ENCODE results near the gene NCAM2.

NCAM2 gene

DNA sequence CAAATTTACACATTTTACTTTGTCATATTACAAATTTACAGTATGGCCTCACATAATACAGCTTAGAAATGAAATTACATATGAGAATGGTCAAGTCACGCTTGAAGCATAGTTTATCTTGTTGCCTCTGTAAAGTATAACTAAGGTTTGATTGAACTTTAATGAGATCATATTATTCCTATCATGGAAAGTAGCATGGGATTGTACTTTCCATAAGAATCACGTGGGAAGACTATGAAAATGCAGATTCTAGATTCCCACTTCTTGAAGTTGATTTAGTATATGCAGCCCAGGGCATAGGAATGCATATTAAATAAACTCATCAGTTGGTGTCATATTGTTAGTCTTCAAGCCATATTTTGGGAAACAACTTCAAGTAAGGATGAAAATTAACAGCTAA is 342.8 kb downstream of the NCAM2 start:
- TF ChIP-seq, protein P1, sequence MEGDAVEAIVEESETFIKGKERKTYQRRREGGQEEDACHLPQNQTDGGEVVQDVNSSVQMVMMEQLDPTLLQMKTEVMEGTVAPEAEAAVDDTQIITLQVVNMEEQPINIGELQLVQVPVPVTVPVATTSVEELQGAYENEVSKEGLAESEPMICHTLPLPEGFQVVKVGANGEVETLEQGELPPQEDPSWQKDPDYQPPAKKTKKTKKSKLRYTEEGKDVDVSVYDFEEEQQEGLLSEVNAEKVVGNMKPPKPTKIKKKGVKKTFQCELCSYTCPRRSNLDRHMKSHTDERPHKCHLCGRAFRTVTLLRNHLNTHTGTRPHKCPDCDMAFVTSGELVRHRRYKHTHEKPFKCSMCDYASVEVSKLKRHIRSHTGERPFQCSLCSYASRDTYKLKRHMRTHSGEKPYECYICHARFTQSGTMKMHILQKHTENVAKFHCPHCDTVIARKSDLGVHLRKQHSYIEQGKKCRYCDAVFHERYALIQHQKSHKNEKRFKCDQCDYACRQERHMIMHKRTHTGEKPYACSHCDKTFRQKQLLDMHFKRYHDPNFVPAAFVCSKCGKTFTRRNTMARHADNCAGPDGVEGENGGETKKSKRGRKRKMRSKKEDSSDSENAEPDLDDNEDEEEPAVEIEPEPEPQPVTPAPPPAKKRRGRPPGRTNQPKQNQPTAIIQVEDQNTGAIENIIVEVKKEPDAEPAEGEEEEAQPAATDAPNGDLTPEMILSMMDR (IDR thresholded peaks at IDR 0.05; ENCODE audit: low read depth, low read length, missing control alignments) = no peak
- DNase-seq (ENCODE audit: extremely low read depth, low read depth) = no peak
- no peak overlapping the region for H3K4me3 ChIP-seq (replicated peaks; ENCODE audit: low read depth, low read length)

DNA sequence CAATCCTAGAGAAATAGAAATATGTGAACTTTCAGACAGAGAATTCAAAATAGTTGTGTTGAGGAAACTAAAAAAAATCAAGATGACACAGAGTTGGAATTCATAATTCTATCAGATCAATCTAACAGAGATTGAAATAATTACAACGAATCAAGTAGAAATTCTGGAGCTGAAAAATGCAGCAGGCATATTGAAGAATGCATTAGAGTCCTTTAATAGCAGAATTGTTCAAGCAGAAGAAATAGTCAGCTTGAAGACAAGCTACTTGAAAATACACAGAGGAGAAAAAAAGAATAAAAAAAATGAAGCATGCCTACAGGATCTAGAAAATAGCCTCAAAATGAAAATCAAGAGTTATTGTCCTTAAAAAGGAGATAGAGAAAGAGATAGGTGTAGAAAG is 347.1 kb downstream of the NCAM2 start:
- TF ChIP-seq, protein P1 (IDR thresholded peaks at IDR 0.05; ENCODE audit: low read depth, low read length, missing control alignments) = no peak
- H3K4me3 ChIP-seq (replicated peaks; ENCODE audit: low read depth, low read length) = no peak overlapping the region
- no peak for DNase-seq (ENCODE audit: extremely low read depth, low read depth)

DNA sequence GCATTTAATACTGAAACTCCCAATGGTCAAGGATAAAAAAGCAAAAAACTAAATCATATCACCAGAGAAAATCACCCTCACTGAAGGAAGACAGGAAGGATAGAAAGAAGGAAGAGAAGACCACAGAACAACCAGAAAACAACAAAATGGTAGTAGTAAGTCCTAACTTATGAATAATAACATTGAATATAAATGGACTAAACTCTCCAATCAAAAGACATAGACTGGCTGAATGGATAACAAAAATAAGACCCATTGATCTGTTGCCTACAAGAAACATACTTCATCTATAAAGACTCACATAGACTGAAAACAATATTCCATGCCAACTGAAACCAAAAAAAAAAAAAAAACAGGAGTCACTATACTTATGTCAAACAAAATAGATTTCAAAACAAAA is 347.7 kb downstream of the NCAM2 start:
- no peak overlapping the region for H3K4me3 ChIP-seq (replicated peaks; ENCODE audit: low read depth, low read length)
- DNase-seq (ENCODE audit: extremely low read depth, low read depth) = no peak
- TF ChIP-seq, protein P1 (IDR thresholded peaks at IDR 0.05; ENCODE audit: low read depth, low read length, missing control alignments) = no peak

DNA sequence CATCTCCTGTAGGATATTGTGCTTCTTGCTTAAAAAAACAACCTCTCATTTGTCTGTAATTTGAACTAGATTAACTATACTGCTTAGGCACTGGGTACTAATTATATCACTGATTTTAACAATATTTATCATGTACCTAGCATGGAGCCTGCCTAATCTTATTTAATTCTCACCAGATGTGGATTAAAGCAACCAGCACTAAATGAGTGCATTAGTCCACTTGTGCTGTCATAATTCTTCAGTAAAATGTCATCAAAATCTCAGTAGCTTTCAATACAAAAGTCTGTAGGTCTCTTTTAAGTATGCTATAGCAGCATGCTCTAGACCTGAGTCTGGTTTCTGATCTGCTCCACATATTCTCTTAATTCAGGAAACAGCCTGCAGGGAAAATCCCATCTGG is 368.1 kb downstream of the NCAM2 start:
- TF ChIP-seq, protein P1 (IDR thresholded peaks at IDR 0.05; ENCODE audit: low read depth, low read length, missing control alignments) = no peak
- no peak for DNase-seq (ENCODE audit: extremely low read depth, low read depth)
- no peak overlapping the region for H3K4me3 ChIP-seq (replicated peaks; ENCODE audit: low read depth, low read length)

DNA sequence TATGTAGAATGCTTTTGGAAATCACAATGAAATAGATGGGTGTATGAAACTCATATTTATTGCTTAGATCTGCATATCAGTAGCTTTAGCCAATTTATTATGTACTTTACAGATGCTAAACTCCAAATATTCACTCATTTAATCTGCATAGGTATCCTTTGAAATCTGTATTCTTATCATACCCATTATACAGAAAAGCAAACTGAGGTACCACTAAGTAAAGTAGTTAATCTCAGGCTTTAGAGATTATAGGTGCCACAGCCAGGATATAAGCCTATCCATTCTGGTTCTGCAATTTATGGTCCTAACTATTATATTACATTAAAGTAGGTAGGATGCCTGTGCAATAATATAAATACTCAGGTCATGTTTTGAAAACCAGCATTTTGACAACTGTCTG is 369.4 kb downstream of the NCAM2 start:
- TF ChIP-seq, protein P1 (IDR thresholded peaks at IDR 0.05; ENCODE audit: low read depth, low read length, missing control alignments) = no peak
- H3K4me3 ChIP-seq (replicated peaks; ENCODE audit: low read depth, low read length) = no peak overlapping the region
- DNase-seq (ENCODE audit: extremely low read depth, low read depth) = no peak

DNA sequence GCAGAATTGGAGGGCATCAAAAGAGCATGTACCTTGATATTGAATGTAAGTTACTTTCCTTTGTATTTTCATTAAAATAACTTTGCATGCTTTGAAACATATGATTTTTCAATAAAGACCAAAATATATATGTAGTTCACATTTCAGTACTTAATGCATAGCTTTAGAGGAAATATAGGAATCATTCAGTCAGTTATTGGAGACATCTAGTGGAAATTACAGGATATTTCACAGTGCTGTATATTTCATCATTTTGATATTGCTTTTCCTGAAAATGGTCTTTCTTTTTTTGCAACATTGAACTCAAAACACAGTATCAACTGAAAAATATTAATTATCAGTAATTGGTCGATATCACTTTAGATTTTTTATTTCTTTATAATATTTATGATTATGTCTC is 375.8 kb downstream of the NCAM2 start:
- TF ChIP-seq, protein P1 (IDR thresholded peaks at IDR 0.05; ENCODE audit: low read depth, low read length, missing control alignments) = no peak
- H3K4me3 ChIP-seq (replicated peaks; ENCODE audit: low read depth, low read length) = no peak overlapping the region
- no peak for DNase-seq (ENCODE audit: extremely low read depth, low read depth)

DNA sequence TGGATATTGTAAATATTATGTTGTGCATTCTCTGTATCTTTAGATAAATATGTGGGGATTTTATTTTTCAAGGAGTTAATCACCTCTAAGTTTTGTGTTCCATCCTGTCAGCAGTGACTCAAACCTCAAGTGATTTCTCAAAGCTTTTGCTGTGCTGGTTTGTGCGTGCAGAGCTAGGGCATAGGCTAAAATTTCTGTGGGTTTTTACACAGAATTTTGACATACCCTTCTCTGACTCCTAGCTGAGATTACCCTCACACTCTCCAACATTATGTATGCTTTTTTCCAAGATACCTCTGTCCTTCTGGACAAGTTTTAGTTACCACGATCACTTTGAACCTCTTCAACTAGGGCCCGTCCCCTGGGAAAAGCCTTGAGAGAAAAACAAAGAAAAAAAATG is 384.9 kb downstream of the NCAM2 start:
- TF ChIP-seq, protein P1 (IDR thresholded peaks at IDR 0.05; ENCODE audit: low read depth, low read length, missing control alignments) = no peak
- DNase-seq (ENCODE audit: extremely low read depth, low read depth) = no peak
- no peak overlapping the region for H3K4me3 ChIP-seq (replicated peaks; ENCODE audit: low read depth, low read length)
